Natural killer cell (primary cell): Measurements from ENCODE around the gene POLE4. TPM values are rescaled to one million over a fixed set of nuclear protein-coding genes. Genes with fewer than 3 reads are reported as not detected.

ENCODE experiments used
- ATAC-seq, 3 donors: fragments of 150-1000 bp in 2 of 3; fragments of 200-7000 bp in 1 of 3; cut with Tn5 transposase; 1 replicate in 1 of 3; 2 replicates in 2 of 3; pipeline ENCODE4 v1.10.0; 2021; ENCODE audit warnings: mild to moderate bottlenecking in 2 of 3, moderate library complexity in 2 of 3
- DNase-seq, 2 donors: peaks; one replicate each; pipeline versions ENCODE4 v3.0.0 to v3.0.0-alpha.2; 2013 to 2021; ENCODE audit warnings: mixed read lengths in 1 of 2
- H3K27ac ChIP-seq: one replicate; pipeline ENCODE4 v1.5.1; 2013; ENCODE audit warnings: mild to moderate bottlenecking, low read length
- H3K27me3 ChIP-seq: one replicate; pipeline ENCODE4 v1.6.1; 2013; ENCODE audit warnings: low read length; ENCODE audit not compliant: control insufficient read depth, insufficient read depth
- H3K36me3 ChIP-seq: one replicate; pipeline ENCODE4 v1.6.1; 2013; ENCODE audit warnings: low read length; ENCODE audit not compliant: control insufficient read depth, insufficient read depth
- H3K4me1 ChIP-seq: one replicate; pipeline ENCODE4 v1.6.1; 2013; ENCODE audit warnings: low read length; ENCODE audit not compliant: control insufficient read depth, insufficient read depth
- H3K4me3 ChIP-seq: one replicate; pipeline ENCODE4 v1.5.1; 2013; ENCODE audit warnings: low read length
- H3K9me3 ChIP-seq: one replicate; pipeline ENCODE4 v1.6.1; 2013; ENCODE audit warnings: low read length; ENCODE audit not compliant: control insufficient read depth, insufficient read depth
- H3K27ac Mint-ChIP-seq, 2 donors: one replicate each; pipeline ENCODE4 v1.8.0; 2022; ENCODE audit warnings: mild to moderate bottlenecking in 2 of 2, mixed read lengths in 2 of 2, moderate library complexity in 1 of 2
- H3K27me3 Mint-ChIP-seq, 2 donors: one replicate each; pipeline ENCODE4 v1.8.0; 2022; ENCODE audit warnings: low read depth in 2 of 2, mixed read lengths in 2 of 2
- H3K36me3 Mint-ChIP-seq: one replicate; pipeline ENCODE4 v1.8.0; 2022; ENCODE audit warnings: mixed read lengths
- H3K4me1 Mint-ChIP-seq, 2 donors: one replicate each; pipeline ENCODE4 v1.8.0; 2022; ENCODE audit warnings: mixed read lengths in 2 of 2
- H3K4me3 Mint-ChIP-seq: one replicate; pipeline ENCODE4 v1.8.0; 2022; ENCODE audit warnings: mild to moderate bottlenecking, moderate library complexity, mixed read lengths
- H3K9me3 Mint-ChIP-seq, 2 donors: one replicate each; pipeline ENCODE4 v1.8.0; 2022; ENCODE audit warnings: mixed read lengths in 2 of 2
- CTCF ChIP-seq: fragments of 200-600 bp; IDR thresholded peaks from one replicate; pipeline ENCODE4 v1.8.0; 2022; ENCODE audit warnings: antibody characterized with exemption
- WGBS: methylation state at CpG from one replicate; pipeline ENCODE4 v1.1.7; 2013; ENCODE audit warnings: missing lambda C conversion rate; ENCODE audit not compliant: insufficient coverage; 5-methylcytosine and 5-hydroxymethylcytosine counted together
- intact Hi-C: fragments of 100-400 bp; cut with micrococcal nuclease; formaldehyde crosslinking; loops from one replicate; pipeline ENCODE4 v1.14.2; 2022
- total RNA-seq, 4 donors: library from RNA; stranded (reverse); fragments of 120-200 nt in 1 of 4; gene quantifications; one replicate each; pipeline versions ENCODE4 v1.2.3 to v1.2.4, GENCODE V29; 2013 to 2022

Gene POLE4
- total RNA-seq, 3 donors from 2014 or later (not counting 1 experiment from before 2014, with no cell fraction given), result 31.1 to 35.3 (median 34.4) TPM

GRCh38 chr2:74982577-74982976 is 24.1 kb downstream of the POLE4 start:
- Histone ChIP-seq H3K27me3 (no peaks in the 10 kb centered on the region), H3K4me1 (no peaks in the 10 kb centered on the region), H3K36me3 (no peaks in the 10 kb centered on the region), H3K27ac (no peak overlapping the region), H3K9me3 (no peaks in the 10 kb centered on the region), H3K4me3 (no peak overlapping the region)
- no peak overlapping the region for H3K4me3 Mint-ChIP-seq
- WGBS, result 100% methylated on average over 1 of the region's 3 CpGs
- DNase-seq (no peak), ATAC-seq (no peak)
- intact Hi-C loops, result no loop called here
- no peak for TF ChIP-seq CTCF
- H3K36me3 Mint-ChIP-seq, result no peaks in the 10 kb centered on the region
- H3K4me1 Mint-ChIP-seq, result no peaks in the 10 kb centered on the region
- H3K27me3 Mint-ChIP-seq, result no peaks in the 10 kb centered on the region
- H3K27ac Mint-ChIP-seq, result no peak overlapping the region
- no peaks in the 10 kb centered on the region for H3K9me3 Mint-ChIP-seq

- no peak overlapping the region for H3K27ac Mint-ChIP-seq
- no peak for ATAC-seq
- Histone ChIP-seq H3K27ac (no peak overlapping the region), H3K4me3 (no peak overlapping the region), H3K9me3 (no peaks in the 10 kb centered on the region), H3K27me3 (no peaks in the 10 kb centered on the region), H3K4me1 (no peaks in the 10 kb centered on the region), H3K36me3 (no peaks in the 10 kb centered on the region)
- WGBS, result 98% methylated on average over 5 of the region's 5 CpGs
- H3K9me3 Mint-ChIP-seq, result no peaks in the 10 kb centered on the region
- TF ChIP-seq CTCF, result no peak
- H3K27me3 Mint-ChIP-seq, result no peaks in the 10 kb centered on the region
- H3K4me3 Mint-ChIP-seq, result no peak overlapping the region
- H3K4me1 Mint-ChIP-seq, result no peaks in the 10 kb centered on the region
- H3K36me3 Mint-ChIP-seq, result no peaks in the 10 kb centered on the region
- DNase-seq, result no peak
- intact Hi-C loops, result no loop called here
Measured at GRCh38 chr2:74983631-74984392, 25.4 kb downstream of the POLE4 start.

- H3K4me3 ChIP-seq, result no peak overlapping the region
- ATAC-seq (no peak), DNase-seq (no peak)
- Mint-ChIP-seq H3K4me3 (no peak overlapping the region), H3K4me1 (no peaks in the 10 kb centered on the region), H3K27me3 (no peaks in the 10 kb centered on the region), H3K36me3 (no peaks in the 10 kb centered on the region), H3K27ac (no peak overlapping the region), H3K9me3 (peaks cover 0 to 2% of the 10 kb centered on the region in 2 donors)
- intact Hi-C loops, result no loop called here
- WGBS, result 88% methylated on average over 3 of the region's 3 CpGs
- no peak overlapping the region for H3K27ac ChIP-seq
- TF ChIP-seq CTCF, result no peak
- H3K9me3 ChIP-seq, result no peaks in the 10 kb centered on the region
- H3K27me3 ChIP-seq, result no peaks in the 10 kb centered on the region
- H3K36me3 ChIP-seq, result no peaks in the 10 kb centered on the region
- H3K4me1 ChIP-seq, result no peaks in the 10 kb centered on the region
Measured at GRCh38 chr2:74984947-74985637, 26.6 kb downstream of the POLE4 start.
